ENCODE results near the gene STAC.

GRCh38 chr3:36521007-36521379 is 140.7 kb downstream of the STAC start:
- no peak for TF ChIP-seq POLR2AphosphoS5 (IDR thresholded peaks at IDR 0.05; ENCODE audit: low read depth, low read length)
- TF ChIP-seq SIN3A (IDR thresholded peaks at IDR 0.05; ENCODE audit: borderline replicate concordance, insufficient read depth, low read length), result no peak
- no peak for TF ChIP-seq REST (IDR thresholded peaks at IDR 0.05; ENCODE audit: insufficient read depth in 1 of 2, low read depth in 2 of 2, low read length in 2 of 2)
